ENCODE data around the gene RAB3IL1. TPM values are rescaled to one million over a fixed set of nuclear protein-coding genes. Genes with fewer than 3 reads are reported as not detected.

The RAB3IL1 gene
- total RNA-seq, 2 donors from 2014 or later: 9.7 to 14.9 TPM

GRCh38 chr11:61921446-61921845 lies 4.1 kb upstream of the RAB3IL1 start:
- Mint-ChIP-seq H3K36me3 (ENCODE audit: low read depth) (no peaks in the 10 kb centered on the region), H3K27ac (no peak overlapping the region), H3K4me3 (no peak overlapping the region), H3K4me1 (peaks cover 58% of the 10 kb centered on the region), H3K27me3 (ENCODE audit: insufficient read depth) (peaks cover 19% of the 10 kb centered on the region), H3K9me3 (no peaks in the 10 kb centered on the region)
- Histone ChIP-seq H3K4me1 (ENCODE audit: control insufficient read depth, insufficient read depth, low read length) (peaks cover 17% of the 10 kb centered on the region), H3K4me3 (ENCODE audit: low read length) (no peak overlapping the region), H3K36me3 (ENCODE audit: control insufficient read depth, insufficient read depth, low read length) (no peaks in the 10 kb centered on the region), H3K27me3 (ENCODE audit: control insufficient read depth, insufficient read depth, low read length, poor library complexity, severe bottlenecking) (peaks cover 10% of the 10 kb centered on the region), H3K9me3 (ENCODE audit: control insufficient read depth, low read length) (no peaks in the 10 kb centered on the region), H3K9ac (ENCODE audit: extremely low read depth, low read length, poor library complexity, severe bottlenecking) (no peak overlapping the region), H3K27ac (ENCODE audit: low read depth, low read length) (no peak overlapping the region)
- DNase-seq: no peak
- 86 to 92% methylated on average over 1 to 3 of the region's 3 CpGs for WGBS, 2 experiments (ENCODE audit: insufficient coverage in 1 of 2, insufficient read length in 1 of 2)
- no peak for TF ChIP-seq CTCF (conservative IDR thresholded peaks at IDR 0.05)

GRCh38 chr11:61919705-61920631 lies 2.6 kb upstream of the RAB3IL1 start:
- Mint-ChIP-seq H3K9me3 (no peaks in the 10 kb centered on the region), H3K4me3 (no peak overlapping the region), H3K27ac (peak overlapping the region; percentile 49), H3K4me1 (peaks cover 61% of the 10 kb centered on the region), H3K36me3 (ENCODE audit: low read depth) (no peaks in the 10 kb centered on the region), H3K27me3 (ENCODE audit: insufficient read depth) (peaks cover 24% of the 10 kb centered on the region)
- Histone ChIP-seq H3K9me3 (ENCODE audit: control insufficient read depth, low read length) (no peaks in the 10 kb centered on the region), H3K9ac (ENCODE audit: extremely low read depth, low read length, poor library complexity, severe bottlenecking) (no peak overlapping the region), H3K27ac (ENCODE audit: low read depth, low read length) (no peak overlapping the region), H3K4me3 (ENCODE audit: low read length) (no peak overlapping the region), H3K4me1 (ENCODE audit: control insufficient read depth, insufficient read depth, low read length) (peaks cover 17% of the 10 kb centered on the region), H3K27me3 (ENCODE audit: control insufficient read depth, insufficient read depth, low read length, poor library complexity, severe bottlenecking) (peaks cover 10% of the 10 kb centered on the region), H3K36me3 (ENCODE audit: control insufficient read depth, insufficient read depth, low read length) (no peaks in the 10 kb centered on the region)
- WGBS, 2 experiments (ENCODE audit: insufficient coverage in 1 of 2, insufficient read length in 1 of 2): 89 to 90% methylated on average over 6 to 13 of the region's 13 CpGs
- DNase-seq: peak; percentile 60
- no peak for TF ChIP-seq CTCF (conservative IDR thresholded peaks at IDR 0.05)

DNA sequence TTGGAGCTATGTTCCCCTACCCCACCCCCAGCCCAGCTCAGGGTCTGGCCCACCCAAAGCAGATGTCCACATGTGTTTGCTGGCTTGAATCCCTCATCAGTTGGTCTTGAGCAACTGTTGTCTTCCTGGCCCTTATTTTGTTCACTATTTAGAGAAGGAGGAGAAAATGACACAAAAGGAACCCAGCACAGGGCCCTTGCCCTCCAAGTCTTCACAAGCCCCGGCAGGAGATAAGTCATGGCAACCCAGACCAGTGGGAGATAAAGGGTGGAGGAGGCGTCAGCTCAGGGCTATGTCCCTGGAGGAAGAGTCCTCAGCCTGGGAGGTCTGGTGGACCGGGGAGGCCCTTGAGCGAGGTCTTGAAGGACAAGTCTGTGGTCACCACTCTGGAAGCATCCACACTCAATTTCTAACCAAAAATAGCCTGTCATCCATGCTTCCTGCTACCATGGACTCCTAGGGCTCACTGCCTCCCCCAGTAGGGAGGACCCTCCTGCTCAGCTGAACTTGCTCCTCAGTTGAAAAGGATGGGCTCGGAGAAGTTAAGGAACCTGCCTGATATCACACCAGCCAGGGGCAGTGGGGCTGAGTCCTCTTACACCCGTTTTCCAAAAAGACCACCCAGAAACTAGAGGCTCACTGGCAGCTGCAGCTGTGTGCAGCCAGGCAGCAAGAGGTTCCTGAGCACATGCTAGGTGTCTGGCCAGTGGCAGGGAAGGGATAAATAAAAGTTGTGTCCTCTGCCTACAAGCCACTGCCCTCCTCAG lies 1.8 kb upstream of the RAB3IL1 start:
- Mint-ChIP-seq H3K4me1 (peaks cover 54% of the 10 kb centered on the region), H3K9me3 (no peaks in the 10 kb centered on the region), H3K27ac (no peak overlapping the region), H3K36me3 (ENCODE audit: low read depth) (no peaks in the 10 kb centered on the region), H3K4me3 (peak overlapping the region; percentile 62), H3K27me3 (ENCODE audit: insufficient read depth) (peaks cover 24% of the 10 kb centered on the region)
- H3K36me3 ChIP-seq (ENCODE audit: control insufficient read depth, insufficient read depth, low read length): no peaks in the 10 kb centered on the region
- H3K27me3 ChIP-seq (ENCODE audit: control insufficient read depth, insufficient read depth, low read length, poor library complexity, severe bottlenecking): peaks cover 10% of the 10 kb centered on the region
- TF ChIP-seq CTCF (conservative IDR thresholded peaks at IDR 0.05): no peak
- peak; percentile 39 for DNase-seq
- 94% methylated on average over 6 of the region's 6 CpGs; no CpG with 5 or more reads in 1 of the 2 experiments for WGBS, 2 experiments (ENCODE audit: insufficient coverage in 1 of 2, insufficient read length in 1 of 2)
- H3K4me1 ChIP-seq (ENCODE audit: control insufficient read depth, insufficient read depth, low read length): peaks cover 17% of the 10 kb centered on the region
- no peak overlapping the region for H3K27ac ChIP-seq (ENCODE audit: low read depth, low read length)
- no peak overlapping the region for H3K4me3 ChIP-seq (ENCODE audit: low read length)
- no peaks in the 10 kb centered on the region for H3K9me3 ChIP-seq (ENCODE audit: control insufficient read depth, low read length)
- no peak overlapping the region for H3K9ac ChIP-seq (ENCODE audit: extremely low read depth, low read length, poor library complexity, severe bottlenecking)

All from endodermal cell (in vitro differentiated cells).